Hepatocyte (in vitro differentiated cells): ENCODE data around the gene DBN1. TPM values are rescaled to one million over a fixed set of nuclear protein-coding genes. Genes with fewer than 3 reads are reported as not detected.
A peak's percentile ranks its signal among the peaks of the same experiment; 100 is the strongest.

Experiments
- DNase-seq: peaks from one replicate; pipeline ENCODE4 v3.0.0-alpha.2; 2016; ENCODE audit warnings: low spot score
- H2AFZ ChIP-seq: fragments of 200-600 bp; sonication (generic); 2 replicates; pipeline ENCODE4 v1.6.0; 2016; ENCODE audit warnings: antibody characterized with exemption, mild to moderate bottlenecking
- H3K27ac ChIP-seq: fragments of 200-600 bp; sonication (generic); 2 replicates; pipeline ENCODE4 v1.5.1; 2016; ENCODE audit warnings: mild to moderate bottlenecking
- H3K27me3 ChIP-seq: fragments of 200-600 bp; sonication (generic); 2 replicates; pipeline ENCODE4 v1.6.1; 2016
- H3K36me3 ChIP-seq: fragments of 200-600 bp; sonication (generic); replicated peaks from 2 replicates; pipeline ENCODE4 v1.5.1; 2016; ENCODE audit warnings: low read depth; ENCODE audit not compliant: insufficient read depth
- H3K4me1 ChIP-seq: fragments of 200-600 bp; sonication (generic); 2 replicates; pipeline ENCODE4 v1.5.1; 2016; ENCODE audit warnings: mild to moderate bottlenecking, moderate library complexity; ENCODE audit not compliant: insufficient read depth
- H3K4me2 ChIP-seq: fragments of 200-600 bp; sonication (generic); 2 replicates; pipeline ENCODE4 v1.6.0; 2016
- H3K4me3 ChIP-seq: fragments of 200-600 bp; sonication (generic); 2 replicates; pipeline ENCODE4 v1.5.1; 2016; ENCODE audit warnings: mild to moderate bottlenecking
- H3K79me2 ChIP-seq: fragments of 200-600 bp; sonication (generic); 2 replicates; pipeline ENCODE4 v1.6.0; 2017; ENCODE audit warnings: mild to moderate bottlenecking
- H3K9me2 ChIP-seq: fragments of 200-600 bp; sonication (generic); replicated peaks from 2 replicates; pipeline ENCODE4 v1.6.0; 2017; ENCODE audit warnings: mild to moderate bottlenecking; ENCODE audit not compliant: insufficient read depth
- H3K9me3 ChIP-seq: fragments of 200-600 bp; sonication (generic); 2 replicates; pipeline ENCODE4 v1.5.1; 2016; ENCODE audit warnings: low read depth, mild to moderate bottlenecking
- H4K20me1 ChIP-seq: fragments of 200-600 bp; sonication (generic); 2 replicates; pipeline ENCODE4 v1.6.0; 2016; ENCODE audit warnings: mild to moderate bottlenecking; ENCODE audit not compliant: insufficient read depth, poor library complexity, severe bottlenecking
- EZH2 ChIP-seq: fragments of 200-600 bp; sonication (generic); IDR thresholded peaks from 2 replicates; pipeline ENCODE4 v1.6.1; 2016; ENCODE audit warnings: antibody characterized with exemption, mild to moderate bottlenecking, borderline replicate concordance
- EZH2phosphoT487 ChIP-seq: fragments of 200-600 bp; sonication (generic); IDR thresholded peaks from one replicate; pipeline ENCODE4 v1.6.1; 2018; ENCODE audit warnings: antibody characterized with exemption, mild to moderate bottlenecking, low read depth, moderate library complexity; ENCODE audit not compliant: unreplicated experiment, severe bottlenecking
- WGBS: methylation state at CpG from one replicate; pipeline ENCODE4 v1.1.6; 2016; ENCODE audit warnings: low lambda C conversion rate; ENCODE audit errors: missing lambda C conversion rate; 5-methylcytosine and 5-hydroxymethylcytosine counted together
- polyA plus RNA-seq: library from polyadenylated mRNA; unstranded; fragments of >200 nt; fragmentation: Nextera tagmentation; extraction: Ambion mirVana; gene quantifications from 2 replicates; pipeline ENCODE4 v1.2.1, GENCODE V29; 2016
- total RNA-seq: library from RNA; depleted of rRNA; stranded (reverse); fragments of >200 nt; gene quantifications from 2 replicates; pipeline ENCODE4 v1.2.3, GENCODE V29; 2014
- TF ChIP-seq, protein P1 (sequence below): fragments of 200-600 bp; sonication (generic); IDR thresholded peaks from 2 replicates; pipeline ENCODE4 v1.5.1; 2016; ENCODE audit warnings: antibody characterized with exemption, mild to moderate bottlenecking; ENCODE audit not compliant: poor library complexity

Gene DBN1
- total and polyA plus RNA-seq, 2 experiments from 2014 or later: 107 to 122 TPM

DNA sequence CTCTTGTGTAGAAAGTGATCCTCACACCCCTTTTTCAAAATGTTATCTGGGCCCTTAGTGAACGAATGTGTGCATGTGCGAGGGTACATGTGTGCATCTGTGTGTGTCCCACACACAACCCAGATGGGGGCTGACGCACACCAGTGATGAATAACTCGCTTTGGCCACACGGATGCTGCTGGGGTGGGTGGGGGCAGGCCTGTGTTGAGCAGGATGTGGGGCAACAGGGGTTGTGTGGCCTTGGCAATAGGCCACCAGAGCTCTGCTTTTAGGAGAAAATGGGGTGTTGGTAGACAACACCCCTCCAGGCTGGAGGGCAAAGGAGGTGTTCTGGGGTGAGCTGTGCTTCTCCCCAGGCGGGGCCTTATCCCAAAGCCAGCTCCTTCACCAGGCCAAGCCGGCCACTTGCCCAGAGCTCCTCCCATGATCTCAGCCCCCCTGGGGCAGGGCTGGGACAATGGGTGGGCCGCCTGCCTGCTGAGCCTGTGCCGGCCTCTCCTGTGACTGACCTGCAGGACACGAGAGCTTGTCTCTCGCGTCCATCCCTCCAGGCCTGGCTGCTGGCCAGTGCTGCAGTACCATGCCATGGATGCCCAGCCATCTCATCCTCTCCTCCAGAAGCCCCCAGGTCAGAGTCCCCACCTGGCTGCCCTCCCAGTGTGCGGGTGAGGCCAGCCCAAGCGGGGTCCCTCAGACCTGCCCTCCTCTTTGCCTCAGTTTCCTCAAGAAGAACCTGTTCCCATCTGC is 1.7 kb downstream of the DBN1 start:
- Histone ChIP-seq H3K27me3 (no peaks in the 10 kb centered on the region), H3K27ac (no peak overlapping the region), H2AFZ (no peak overlapping the region), H3K9me2 (no peaks in the 10 kb centered on the region), H3K4me3 (peak overlapping the region; percentile 92), H3K36me3 (no peaks in the 10 kb centered on the region), H4K20me1 (peaks cover 47% of the 10 kb centered on the region), H3K4me2 (peak overlapping the region; percentile 96), H3K4me1 (peaks cover 17% of the 10 kb centered on the region), H3K79me2 (peaks cover 49% of the 10 kb centered on the region), H3K9me3 (no peaks in the 10 kb centered on the region)
- no peak for DNase-seq
- WGBS: 51% methylated on average over 14 of the region's 14 CpGs
- TF ChIP-seq EZH2phosphoT487 (no peak), EZH2 (no peak)
- TF ChIP-seq, protein P1, sequence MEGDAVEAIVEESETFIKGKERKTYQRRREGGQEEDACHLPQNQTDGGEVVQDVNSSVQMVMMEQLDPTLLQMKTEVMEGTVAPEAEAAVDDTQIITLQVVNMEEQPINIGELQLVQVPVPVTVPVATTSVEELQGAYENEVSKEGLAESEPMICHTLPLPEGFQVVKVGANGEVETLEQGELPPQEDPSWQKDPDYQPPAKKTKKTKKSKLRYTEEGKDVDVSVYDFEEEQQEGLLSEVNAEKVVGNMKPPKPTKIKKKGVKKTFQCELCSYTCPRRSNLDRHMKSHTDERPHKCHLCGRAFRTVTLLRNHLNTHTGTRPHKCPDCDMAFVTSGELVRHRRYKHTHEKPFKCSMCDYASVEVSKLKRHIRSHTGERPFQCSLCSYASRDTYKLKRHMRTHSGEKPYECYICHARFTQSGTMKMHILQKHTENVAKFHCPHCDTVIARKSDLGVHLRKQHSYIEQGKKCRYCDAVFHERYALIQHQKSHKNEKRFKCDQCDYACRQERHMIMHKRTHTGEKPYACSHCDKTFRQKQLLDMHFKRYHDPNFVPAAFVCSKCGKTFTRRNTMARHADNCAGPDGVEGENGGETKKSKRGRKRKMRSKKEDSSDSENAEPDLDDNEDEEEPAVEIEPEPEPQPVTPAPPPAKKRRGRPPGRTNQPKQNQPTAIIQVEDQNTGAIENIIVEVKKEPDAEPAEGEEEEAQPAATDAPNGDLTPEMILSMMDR: no peak

DNA sequence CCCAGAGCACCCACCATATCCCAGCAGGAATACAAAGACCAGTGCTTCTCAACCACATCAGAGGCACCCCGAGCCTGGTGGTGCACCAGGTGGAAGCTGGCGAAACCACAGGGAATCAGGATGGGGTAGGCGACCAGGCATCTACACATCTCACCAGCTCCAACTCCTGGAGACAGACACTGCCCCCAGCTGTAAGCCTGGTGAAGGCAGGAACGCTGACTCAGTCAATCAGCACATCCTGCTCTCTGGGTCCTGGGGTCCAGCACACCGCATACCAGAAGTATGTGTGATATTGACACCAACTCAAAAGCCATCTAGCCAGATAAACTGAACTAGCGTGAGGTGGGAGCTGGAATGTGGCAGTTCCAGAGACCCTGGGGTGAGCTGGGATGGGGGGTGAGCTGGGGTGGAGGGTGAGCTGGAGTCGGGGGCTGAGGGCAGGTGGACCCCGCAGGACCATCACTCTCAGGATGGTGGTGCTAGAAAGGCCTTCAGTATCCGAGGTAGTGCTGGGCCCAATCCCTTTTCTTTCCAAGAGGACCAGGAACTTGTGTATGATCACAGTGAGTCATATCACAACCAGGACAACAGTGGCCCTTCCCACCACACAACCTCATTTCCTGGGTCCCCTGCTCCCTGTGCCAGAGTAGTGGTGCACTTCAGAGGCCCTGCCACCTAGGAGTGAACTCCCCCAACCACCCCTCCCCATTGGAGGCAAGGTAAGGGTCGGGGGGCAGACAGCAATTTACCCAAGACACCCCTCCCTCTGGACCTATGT is 2.5 kb downstream of the DBN1 start:
- no peaks in the 10 kb centered on the region for H3K9me2 ChIP-seq
- peak overlapping the region; percentile 96 for H3K4me2 ChIP-seq
- H4K20me1 ChIP-seq: peaks cover 47% of the 10 kb centered on the region

DNA sequence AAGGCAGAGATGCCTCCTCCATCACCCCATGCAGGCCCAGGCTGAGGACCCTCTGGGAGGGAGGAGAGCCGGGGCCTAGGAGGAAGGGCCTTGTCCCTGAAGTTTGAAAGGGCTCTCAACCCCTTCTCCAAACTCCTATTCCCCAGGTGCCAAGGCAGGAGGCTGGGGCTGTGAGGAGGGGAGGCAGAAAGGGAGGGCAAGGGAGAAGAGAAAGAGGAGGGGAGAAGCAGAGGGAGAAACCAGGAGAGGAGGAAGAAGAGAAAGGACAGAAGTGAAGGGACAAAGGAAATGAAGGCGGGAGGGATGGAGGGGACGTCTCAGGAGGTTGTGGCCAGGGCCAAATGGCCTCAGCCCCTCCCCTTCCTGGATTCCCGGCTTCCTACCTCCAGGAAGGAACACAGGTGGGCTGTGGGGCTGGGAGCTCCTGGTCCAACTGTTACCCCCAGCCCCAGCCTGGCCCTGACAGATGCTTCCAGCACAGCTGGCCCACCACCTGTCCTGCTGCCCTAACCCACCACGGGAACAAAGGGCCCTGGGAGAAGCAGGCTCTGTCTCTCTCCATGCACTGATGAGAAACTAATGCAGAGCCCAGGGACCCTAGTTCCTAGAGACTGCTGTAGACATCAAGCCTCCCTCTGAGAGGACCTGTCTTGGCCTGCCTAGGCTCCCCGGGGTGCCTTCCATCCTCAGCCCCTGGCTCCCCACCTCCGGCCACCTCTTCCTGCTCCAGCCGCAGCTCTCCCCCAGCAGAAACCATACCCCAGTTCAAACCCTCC is 3.5 kb downstream of the DBN1 start:
- Histone ChIP-seq H3K27ac (no peak overlapping the region), H2AFZ (no peak overlapping the region), H3K9me2 (no peaks in the 10 kb centered on the region), H3K27me3 (no peaks in the 10 kb centered on the region), H3K4me1 (peaks cover 17% of the 10 kb centered on the region), H3K4me2 (peak overlapping the region; percentile 96), H4K20me1 (peaks cover 47% of the 10 kb centered on the region), H3K4me3 (no peak overlapping the region), H3K36me3 (peaks cover 5% of the 10 kb centered on the region), H3K79me2 (peaks cover 49% of the 10 kb centered on the region), H3K9me3 (no peaks in the 10 kb centered on the region)
- WGBS: 77% methylated on average over 7 of the region's 8 CpGs
- TF ChIP-seq EZH2phosphoT487: no peak
- TF ChIP-seq EZH2: no peak
- TF ChIP-seq, protein P1: no peak
- DNase-seq: no peak

More for the DNA sequence above, 2.5 kb downstream of the DBN1 start:
- Histone ChIP-seq H3K9me3 (no peaks in the 10 kb centered on the region), H2AFZ (no peak overlapping the region), H3K27ac (no peak overlapping the region), H3K79me2 (peaks cover 49% of the 10 kb centered on the region), H3K4me1 (peaks cover 17% of the 10 kb centered on the region), H3K4me3 (no peak overlapping the region), H3K36me3 (no peaks in the 10 kb centered on the region), H3K27me3 (no peaks in the 10 kb centered on the region)
- DNase-seq: no peak
- TF ChIP-seq, protein P1: no peak
- TF ChIP-seq EZH2phosphoT487: no peak
- TF ChIP-seq EZH2: no peak
- WGBS: 82% methylated on average over 9 of the region's 10 CpGs
